Thyroid gland (tissue), 4 donors: ENCODE measurements around the gene SLC2A9.

Source experiments
- POLR2A ChIP-seq, 2 donors: fragments of 450-650 bp; IDR thresholded peaks; one replicate each; pipeline ENCODE4 v1.6.1; 2017; ENCODE audit warnings: antibody characterized with exemption in 2 of 2, mild to moderate bottlenecking in 2 of 2, moderate library complexity in 1 of 2
- TF ChIP-seq, protein P1 (sequence below), 6 experiments: fragments of 200-600 bp in 3 of 6; fragments of 450-650 bp in 3 of 6; sonication (generic) in 3 of 6; IDR thresholded peaks; one replicate each; pipeline ENCODE4 v1.5.1; 2016 to 2019; ENCODE audit warnings: antibody characterized with exemption in 6 of 6, mild to moderate bottlenecking in 2 of 6, inconsistent platforms in 1 of 6, moderate library complexity in 1 of 6

- TF ChIP-seq POLR2A (IDR thresholded peaks at IDR 0.05): peak in 1 of 2 donors; percentile 56
- TF ChIP-seq, protein P1, sequence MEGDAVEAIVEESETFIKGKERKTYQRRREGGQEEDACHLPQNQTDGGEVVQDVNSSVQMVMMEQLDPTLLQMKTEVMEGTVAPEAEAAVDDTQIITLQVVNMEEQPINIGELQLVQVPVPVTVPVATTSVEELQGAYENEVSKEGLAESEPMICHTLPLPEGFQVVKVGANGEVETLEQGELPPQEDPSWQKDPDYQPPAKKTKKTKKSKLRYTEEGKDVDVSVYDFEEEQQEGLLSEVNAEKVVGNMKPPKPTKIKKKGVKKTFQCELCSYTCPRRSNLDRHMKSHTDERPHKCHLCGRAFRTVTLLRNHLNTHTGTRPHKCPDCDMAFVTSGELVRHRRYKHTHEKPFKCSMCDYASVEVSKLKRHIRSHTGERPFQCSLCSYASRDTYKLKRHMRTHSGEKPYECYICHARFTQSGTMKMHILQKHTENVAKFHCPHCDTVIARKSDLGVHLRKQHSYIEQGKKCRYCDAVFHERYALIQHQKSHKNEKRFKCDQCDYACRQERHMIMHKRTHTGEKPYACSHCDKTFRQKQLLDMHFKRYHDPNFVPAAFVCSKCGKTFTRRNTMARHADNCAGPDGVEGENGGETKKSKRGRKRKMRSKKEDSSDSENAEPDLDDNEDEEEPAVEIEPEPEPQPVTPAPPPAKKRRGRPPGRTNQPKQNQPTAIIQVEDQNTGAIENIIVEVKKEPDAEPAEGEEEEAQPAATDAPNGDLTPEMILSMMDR (IDR thresholded peaks at IDR 0.05): no peak
Observed at GRCh38 chr4:10006231-10006600, 15.1 kb downstream of the SLC2A9 start.
